CD14-positive monocyte (primary cell): ENCODE data around the gene DCTN5. TPM values are rescaled to one million over a fixed set of nuclear protein-coding genes. Genes with fewer than 3 reads are reported as not detected.

ENCODE experiments used
- DNase-seq, 3 donors: peaks; one replicate each; pipeline ENCODE4 v3.0.0-alpha.2; 2011 to 2022
- H2AFZ ChIP-seq: 2 replicates; pipeline ENCODE4 v1.6.0; 2012; ENCODE audit warnings: mild to moderate bottlenecking, low read depth, low read length, inconsistent platforms; ENCODE audit not compliant: insufficient read depth, poor library complexity, severe bottlenecking
- H3K27ac ChIP-seq, 2 donors: 1 replicate in 1 of 2; 2 replicates in 1 of 2; pipeline ENCODE4 v1.5.1; 2012 to 2013; ENCODE audit warnings: low read length in 2 of 2, control low read depth in 1 of 2, inconsistent platforms in 1 of 2, low read depth in 1 of 2, mild to moderate bottlenecking in 1 of 2
- H3K27me3 ChIP-seq, 2 donors: one replicate each; pipeline versions ENCODE4 v1.6.0 to v1.6.1; 2011 to 2013; ENCODE audit warnings: low read length in 2 of 2; ENCODE audit not compliant: control insufficient read depth in 2 of 2, insufficient read depth in 2 of 2
- H3K36me3 ChIP-seq, 2 donors: replicated peaks in 1 of 2; 1 replicate in 1 of 2; 2 replicates in 1 of 2; pipeline versions ENCODE4 v1.5.1 to v1.6.1; 2012 to 2013; ENCODE audit warnings: low read length in 2 of 2, control low read depth in 1 of 2, inconsistent platforms in 1 of 2, mild to moderate bottlenecking in 1 of 2; ENCODE audit not compliant: insufficient read depth in 2 of 2, control insufficient read depth in 1 of 2
- H3K4me1 ChIP-seq, 2 donors: 1 replicate in 1 of 2; 2 replicates in 1 of 2; pipeline versions ENCODE4 v1.5.1 to v1.6.1; 2012 to 2013; ENCODE audit warnings: low read length in 2 of 2, control low read depth in 1 of 2, inconsistent platforms in 1 of 2, mild to moderate bottlenecking in 1 of 2, moderate library complexity in 1 of 2; ENCODE audit not compliant: insufficient read depth in 2 of 2, control insufficient read depth in 1 of 2
- H3K4me2 ChIP-seq: replicated peaks from 2 replicates; pipeline ENCODE3; 2012; ENCODE audit warnings: low read length, moderate library complexity, mild to moderate bottlenecking; ENCODE audit not compliant: poor library complexity, severe bottlenecking; ENCODE audit errors: extremely low read depth
- H3K4me3 ChIP-seq, 3 experiments: fragments of 200-600 bp in 1 of 3; sonication (generic) in 1 of 3; replicated peaks in 1 of 3; 1 replicate in 2 of 3; 2 replicates in 1 of 3; pipeline ENCODE4 v1.5.1; 2011 to 2013; ENCODE audit warnings: low read length in 3 of 3, mild to moderate bottlenecking in 3 of 3, control low read depth in 2 of 3, low read depth in 2 of 3, inconsistent platforms in 1 of 3, moderate library complexity in 1 of 3
- H3K79me2 ChIP-seq: 2 replicates; pipeline ENCODE4 v1.6.0; 2012; ENCODE audit warnings: mild to moderate bottlenecking, control low read depth, inconsistent platforms, low read length, moderate library complexity; ENCODE audit not compliant: insufficient read depth
- H3K9ac ChIP-seq: 2 replicates; pipeline ENCODE4 v1.6.0; 2017; ENCODE audit warnings: low read length, mild to moderate bottlenecking; ENCODE audit not compliant: insufficient read depth, poor library complexity, severe bottlenecking
- H3K9me3 ChIP-seq, 2 donors: replicated peaks in 1 of 2; 1 replicate in 1 of 2; 2 replicates in 1 of 2; pipeline versions ENCODE4 v1.5.1 to v1.6.1; 2012 to 2013; ENCODE audit warnings: low read length in 2 of 2, control low read depth in 1 of 2; ENCODE audit not compliant: control insufficient read depth in 1 of 2, insufficient read depth in 1 of 2
- H4K20me1 ChIP-seq: 2 replicates; pipeline ENCODE4 v1.6.0; 2012; ENCODE audit warnings: mild to moderate bottlenecking, low read length, control low read depth, moderate library complexity; ENCODE audit not compliant: insufficient read depth
- H3K27ac Mint-ChIP-seq, 7 donors: one replicate each; pipeline ENCODE4 v1.8.0; 2020; ENCODE audit warnings: mild to moderate bottlenecking in 7 of 7, mixed read lengths in 7 of 7, moderate library complexity in 6 of 7, inconsistent platforms in 2 of 7
- H3K27me3 Mint-ChIP-seq, 3 donors: one replicate each; pipeline ENCODE4 v1.8.0; 2021 to 2022; ENCODE audit warnings: low read depth in 3 of 3, mild to moderate bottlenecking in 3 of 3, mixed read lengths in 3 of 3, moderate library complexity in 3 of 3, inconsistent platforms in 1 of 3
- H3K36me3 Mint-ChIP-seq, 2 donors: one replicate each; pipeline ENCODE4 v1.8.0; 2020; ENCODE audit warnings: mixed read lengths in 2 of 2, inconsistent platforms in 1 of 2, mild to moderate bottlenecking in 1 of 2
- H3K4me1 Mint-ChIP-seq: one replicate; pipeline ENCODE4 v1.8.0; 2020; ENCODE audit warnings: mild to moderate bottlenecking, mixed read lengths
- H3K4me3 Mint-ChIP-seq, 2 donors: one replicate each; pipeline ENCODE4 v1.8.0; 2020; ENCODE audit warnings: mild to moderate bottlenecking in 2 of 2, mixed read lengths in 2 of 2, moderate library complexity in 1 of 2
- H3K9me3 Mint-ChIP-seq, 7 donors: one replicate each; pipeline ENCODE4 v1.8.0; 2020 to 2022; ENCODE audit warnings: mixed read lengths in 7 of 7, mild to moderate bottlenecking in 6 of 7, moderate library complexity in 6 of 7, inconsistent platforms in 2 of 7
- CTCF ChIP-seq: fragments of 200-600 bp; IDR thresholded peaks from one replicate; pipeline ENCODE4 v1.8.0; 2022; ENCODE audit warnings: antibody characterized with exemption, mild to moderate bottlenecking
- WGBS: methylation state at CpG from one replicate; pipeline ENCODE4 v1.1.5; 2013; ENCODE audit warnings: missing lambda C conversion rate; ENCODE audit not compliant: insufficient coverage; 5-methylcytosine and 5-hydroxymethylcytosine counted together
- intact Hi-C, 2 donors: fragments of 100-400 bp; cut with micrococcal nuclease; formaldehyde crosslinking; loops; one replicate each; pipeline versions ENCODE4 v1.15.0 to v1.15.1; 2023
- polyA plus RNA-seq, 3 donors: library from polyadenylated mRNA; depleted of rRNA in 1 of 3; unstranded in 2 of 3; stranded (reverse) in 1 of 3; fragments of 300-500 nt in 2 of 3; fragments of >200 nt in 1 of 3; fragmentation: Illumina TruSeq in 2 of 3; gene quantifications; 1 replicate in 2 of 3; 2 replicates in 1 of 3; pipeline ENCODE4 v1.2.3, GENCODE V29; 2012 to 2021

The DCTN5 gene
- polyA plus RNA-seq, 3 donors = 29.3 to 54.3 (median 42.0) TPM

GRCh38 chr16:23710504-23710903 lies 69.2 kb downstream of the DCTN5 start:
- Histone ChIP-seq H3K9me3 (peaks cover 8 to 16% of the 10 kb centered on the region in 2 donors), H4K20me1 (no peaks in the 10 kb centered on the region), H3K27me3 (peaks cover 19 to 39% of the 10 kb centered on the region in 2 donors), H3K4me1 (no peaks in the 10 kb centered on the region), H3K9ac (no peak overlapping the region), H3K4me2 (no peak overlapping the region), H3K36me3 (no peaks in the 10 kb centered on the region), H3K4me3 (no peak overlapping the region), H2AFZ (no peak overlapping the region), H3K27ac (no peak overlapping the region), H3K79me2 (no peaks in the 10 kb centered on the region)
- H3K27ac Mint-ChIP-seq = no peak overlapping the region
- TF ChIP-seq CTCF = no peak
- H3K4me3 Mint-ChIP-seq = no peak overlapping the region
- peaks cover 44 to 58% (median 55%) of the 10 kb centered on the region in 3 donors for H3K27me3 Mint-ChIP-seq
- peaks cover 2% of the 10 kb centered on the region for H3K4me1 Mint-ChIP-seq
- DNase-seq = no peak
- H3K36me3 Mint-ChIP-seq = no peaks in the 10 kb centered on the region
- WGBS = 100% methylated on average over 1 of the region's 3 CpGs
- intact Hi-C loops = no loop called here
- H3K9me3 Mint-ChIP-seq = peaks cover 4 to 25% (median 21%) of the 10 kb centered on the region in 7 donors

- no peaks in the 10 kb centered on the region for H3K4me1 ChIP-seq
- Mint-ChIP-seq H3K4me1 (peaks cover 2% of the 10 kb centered on the region), H3K27me3 (peaks cover 47 to 62% (median 57%) of the 10 kb centered on the region in 3 donors), H3K4me3 (peak overlapping the region in 1 of 2 donors; percentile 66), H3K9me3 (peaks cover 4 to 25% (median 21%) of the 10 kb centered on the region in 7 donors), H3K27ac (no peak overlapping the region), H3K36me3 (no peaks in the 10 kb centered on the region)
- H3K4me2 ChIP-seq = no peak overlapping the region
- no peaks in the 10 kb centered on the region for H3K36me3 ChIP-seq
- no peak for TF ChIP-seq CTCF
- intact Hi-C loops = no loop called here
- no peaks in the 10 kb centered on the region for H3K79me2 ChIP-seq
- no peak overlapping the region for H2AFZ ChIP-seq
- no peak overlapping the region for H3K4me3 ChIP-seq
- H3K9me3 ChIP-seq = peaks cover 8 to 16% of the 10 kb centered on the region in 2 donors
- H3K27ac ChIP-seq = no peak overlapping the region
- 83% methylated on average over 3 of the region's 4 CpGs for WGBS
- DNase-seq = no peak
- H3K9ac ChIP-seq = no peak overlapping the region
- peaks cover 21 to 45% of the 10 kb centered on the region in 2 donors for H3K27me3 ChIP-seq
- no peaks in the 10 kb centered on the region for H4K20me1 ChIP-seq
These were observed 70.5 kb downstream of the DCTN5 start for GRCh38 chr16:23711785-23712184.
